Endodermal cell (in vitro differentiated cells): Measurements from ENCODE around the gene RPS27L. TPM values are rescaled to one million over a fixed set of nuclear protein-coding genes. Genes with fewer than 3 reads are reported as not detected.

Experiments used
- DNase-seq: peaks from one replicate; pipeline ENCODE4 v3.0.0-alpha.2; 2017
- H3K27ac ChIP-seq: 2 replicates; pipeline ENCODE4 v1.5.1; 2013; ENCODE audit warnings: mild to moderate bottlenecking, low read depth, low read length, moderate library complexity
- H3K27me3 ChIP-seq: 2 replicates; pipeline ENCODE4 v1.6.1; 2013; ENCODE audit warnings: mild to moderate bottlenecking, low read length, moderate library complexity; ENCODE audit not compliant: insufficient read depth, control insufficient read depth, poor library complexity, severe bottlenecking
- H3K36me3 ChIP-seq: 2 replicates; pipeline ENCODE4 v1.7.0; 2013; ENCODE audit warnings: mild to moderate bottlenecking, low read length, moderate library complexity; ENCODE audit not compliant: control insufficient read depth, insufficient read depth
- H3K4me1 ChIP-seq: one replicate; pipeline ENCODE4 v1.7.0; 2013; ENCODE audit warnings: low read length; ENCODE audit not compliant: control insufficient read depth, insufficient read depth
- H3K4me3 ChIP-seq: 2 replicates; pipeline ENCODE4 v1.5.1; 2013; ENCODE audit warnings: mild to moderate bottlenecking, low read length, moderate library complexity
- H3K9ac ChIP-seq: 2 replicates; pipeline ENCODE4 v1.6.1; 2013; ENCODE audit warnings: mild to moderate bottlenecking, low read length, moderate library complexity; ENCODE audit not compliant: poor library complexity, severe bottlenecking; ENCODE audit errors: extremely low read depth
- H3K9me3 ChIP-seq: 2 replicates; pipeline ENCODE4 v1.6.1; 2013; ENCODE audit warnings: mild to moderate bottlenecking, low read length, moderate library complexity; ENCODE audit not compliant: control insufficient read depth
- H3K27ac Mint-ChIP-seq: 2 replicates; pipeline ENCODE4 v1.8.0; 2020; ENCODE audit warnings: mixed read lengths
- H3K27me3 Mint-ChIP-seq: 2 replicates; pipeline ENCODE4 v1.8.0; 2021; ENCODE audit warnings: mild to moderate bottlenecking, mixed read lengths; ENCODE audit not compliant: insufficient read depth
- H3K36me3 Mint-ChIP-seq: 2 replicates; pipeline ENCODE4 v1.8.0; 2020; ENCODE audit warnings: low read depth, mixed read lengths
- H3K4me1 Mint-ChIP-seq: 2 replicates; pipeline ENCODE4 v1.8.0; 2020; ENCODE audit warnings: mixed read lengths
- H3K4me3 Mint-ChIP-seq: 2 replicates; pipeline ENCODE4 v1.8.0; 2020; ENCODE audit warnings: mild to moderate bottlenecking, moderate library complexity, mixed read lengths
- H3K9me3 Mint-ChIP-seq: 2 replicates; pipeline ENCODE4 v1.8.0; 2020; ENCODE audit warnings: mild to moderate bottlenecking, mixed read lengths
- CTCF ChIP-seq: fragments of 200-600 bp; sonication (generic); conservative IDR thresholded peaks from 2 replicates; pipeline ENCODE4 v1.5.0; 2021; ENCODE audit warnings: antibody characterized with exemption, mild to moderate bottlenecking
- WGBS, 2 experiments: methylation state at CpG; one replicate each; pipeline versions ENCODE4 v1.1.5 to v1.1.7; 2013; ENCODE audit warnings: missing lambda C conversion rate in 2 of 2, mixed read lengths in 1 of 2; ENCODE audit not compliant: insufficient coverage in 1 of 2, insufficient read length in 1 of 2; 5-methylcytosine and 5-hydroxymethylcytosine counted together
- total RNA-seq, 2 donors: library from RNA; stranded (reverse); fragmentation: NEBNext Ultra II Directional in 1 of 2; extraction: Animal tissue kit (Norgen Biotek cat#: 25700) in 1 of 2; gene quantifications; 2 replicates in 1 of 2; 3 replicates in 1 of 2; pipeline ENCODE4 v1.2.1, GENCODE V29; 2021

Gene RPS27L
- total RNA-seq, 2 donors from 2014 or later: 56.2 to 68.8 TPM

- TF ChIP-seq CTCF: no peak
- WGBS, 2 experiments: 83 to 90% methylated on average over 1 to 2 of the region's 2 CpGs
- no peak for DNase-seq
- H3K9ac ChIP-seq: no peak overlapping the region
- no peaks in the 10 kb centered on the region for H3K4me1 ChIP-seq
- no peak overlapping the region for H3K4me3 Mint-ChIP-seq
- H3K27ac ChIP-seq: no peak overlapping the region
- peaks cover 18% of the 10 kb centered on the region for H3K36me3 Mint-ChIP-seq
- H3K27me3 ChIP-seq: no peaks in the 10 kb centered on the region
- H3K36me3 ChIP-seq: peaks cover 2% of the 10 kb centered on the region
- H3K27me3 Mint-ChIP-seq: no peaks in the 10 kb centered on the region
- H3K27ac Mint-ChIP-seq: no peak overlapping the region
- no peaks in the 10 kb centered on the region for H3K9me3 Mint-ChIP-seq
- no peaks in the 10 kb centered on the region for H3K9me3 ChIP-seq
- no peak overlapping the region for H3K4me3 ChIP-seq
- H3K4me1 Mint-ChIP-seq: peaks cover 7% of the 10 kb centered on the region
Observed at GRCh38 chr15:63145426-63145825, 11.9 kb downstream of the RPS27L start.

DNA sequence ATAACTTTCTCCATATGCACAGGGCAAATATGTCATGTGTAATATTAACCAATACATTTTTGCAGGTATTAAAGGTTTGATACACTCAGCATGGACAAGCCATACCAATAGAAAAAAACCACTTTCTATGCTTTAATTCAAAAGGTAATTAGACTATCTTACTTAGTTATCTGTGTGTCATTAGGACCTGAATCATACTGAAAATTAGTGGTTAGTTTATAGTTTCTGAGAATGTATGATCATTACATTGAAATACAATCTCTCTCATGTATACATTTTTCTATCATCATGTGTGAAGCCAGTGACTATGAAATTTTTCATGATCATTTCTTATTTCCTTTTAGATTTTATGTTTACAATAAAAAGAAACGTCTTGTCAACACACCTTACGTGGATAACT lies 16.3 kb downstream of the RPS27L start:
- Mint-ChIP-seq H3K4me1 (peaks cover 16% of the 10 kb centered on the region), H3K36me3 (peaks cover 6% of the 10 kb centered on the region), H3K27me3 (no peaks in the 10 kb centered on the region), H3K4me3 (no peak overlapping the region), H3K9me3 (no peaks in the 10 kb centered on the region), H3K27ac (no peak overlapping the region)
- no peak for DNase-seq
- Histone ChIP-seq H3K27me3 (no peaks in the 10 kb centered on the region), H3K36me3 (peaks cover 2% of the 10 kb centered on the region), H3K27ac (no peak overlapping the region), H3K4me1 (no peaks in the 10 kb centered on the region), H3K9me3 (no peaks in the 10 kb centered on the region), H3K4me3 (no peak overlapping the region), H3K9ac (no peak overlapping the region)
- 97% methylated on average over 2 of the region's 2 CpGs; no CpG with 5 or more reads in 1 of the 2 experiments for WGBS, 2 experiments
- TF ChIP-seq CTCF: no peak

- Histone ChIP-seq H3K27ac (no peak overlapping the region), H3K4me3 (no peak overlapping the region), H3K36me3 (peaks cover 2% of the 10 kb centered on the region), H3K27me3 (no peaks in the 10 kb centered on the region), H3K9me3 (no peaks in the 10 kb centered on the region), H3K9ac (no peak overlapping the region), H3K4me1 (no peaks in the 10 kb centered on the region)
- H3K27ac Mint-ChIP-seq: peak overlapping the region; percentile 19
- no peak for DNase-seq
- H3K4me3 Mint-ChIP-seq: no peak overlapping the region
- peaks cover 9% of the 10 kb centered on the region for H3K36me3 Mint-ChIP-seq
- H3K4me1 Mint-ChIP-seq: peaks cover 12% of the 10 kb centered on the region
- H3K27me3 Mint-ChIP-seq: no peaks in the 10 kb centered on the region
- no peaks in the 10 kb centered on the region for H3K9me3 Mint-ChIP-seq
- 100% methylated on average over 1 of the region's 2 CpGs; no CpG with 5 or more reads in 1 of the 2 experiments for WGBS, 2 experiments
- no peak for TF ChIP-seq CTCF
Observed at GRCh38 chr15:63136742-63137141, 20.5 kb downstream of the RPS27L start.
